Inferior parietal cortex (tissue), 1 donor: ENCODE measurements around the gene ECI1.
"Not testable (repeated sequence)": the region's sequence is repeated elsewhere in the genome, so short reads cannot be mapped to it uniquely, and the experiment has no call there.

ENCODE experiments used
- DNase-seq: peaks from one replicate; pipeline ENCODE4 v3.0.0-alpha.2; 2016; ENCODE audit errors: extremely low spot score

ECI1 gene

GRCh38 chr16:2253293-2253692 lies 1.9 kb upstream of the ECI1 start:
- DNase-seq, result no peak

DNA sequence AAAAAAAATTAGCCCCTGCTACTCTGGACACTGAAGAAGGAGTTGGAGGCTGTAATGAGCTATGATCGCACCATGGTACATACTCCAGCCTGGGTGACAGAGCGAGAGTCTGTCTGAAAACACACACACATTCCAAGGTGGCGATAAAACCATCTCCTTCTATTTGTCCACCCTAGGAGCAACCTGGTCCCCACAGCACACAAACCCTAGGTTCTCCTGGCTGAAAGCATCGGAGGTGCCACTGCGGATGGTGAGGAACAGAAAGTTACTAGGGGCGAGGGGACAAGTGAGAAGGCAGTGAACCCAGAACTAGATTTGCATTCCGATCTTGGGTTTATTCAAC lies 1.4 kb upstream of the ECI1 start:
- no peak for DNase-seq

DNA sequence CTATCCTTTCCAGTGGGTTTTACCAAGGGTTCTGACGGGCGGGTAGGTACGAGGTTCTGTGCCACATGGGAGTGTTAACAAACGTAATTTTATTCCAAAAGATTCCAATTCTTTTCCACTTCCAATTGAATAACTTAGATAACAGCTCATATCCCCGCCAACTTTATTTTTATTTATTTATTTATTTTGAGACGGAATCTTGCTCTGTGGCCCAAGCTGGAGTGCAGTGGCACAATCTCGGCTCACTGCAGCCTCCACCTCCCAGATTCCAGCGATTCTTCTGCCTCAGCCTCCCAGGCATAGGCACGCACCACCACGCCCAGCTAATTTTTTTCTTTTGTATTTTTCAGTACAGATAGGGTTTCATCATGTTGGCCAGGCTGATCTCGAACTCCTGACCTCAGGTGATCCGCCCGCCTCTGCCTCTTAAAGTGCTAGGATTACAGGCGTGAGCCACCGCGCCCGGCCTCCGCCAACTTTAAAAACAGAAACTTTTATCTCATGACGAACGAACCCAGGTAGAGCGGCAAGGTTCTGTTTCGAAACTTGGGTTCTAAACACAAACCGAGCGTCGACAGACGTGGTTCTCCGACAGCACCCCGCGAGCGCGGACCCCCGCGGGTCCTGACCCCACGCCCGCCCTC lies 613 bp downstream of the ECI1 start:
- no peak for DNase-seq

DNA sequence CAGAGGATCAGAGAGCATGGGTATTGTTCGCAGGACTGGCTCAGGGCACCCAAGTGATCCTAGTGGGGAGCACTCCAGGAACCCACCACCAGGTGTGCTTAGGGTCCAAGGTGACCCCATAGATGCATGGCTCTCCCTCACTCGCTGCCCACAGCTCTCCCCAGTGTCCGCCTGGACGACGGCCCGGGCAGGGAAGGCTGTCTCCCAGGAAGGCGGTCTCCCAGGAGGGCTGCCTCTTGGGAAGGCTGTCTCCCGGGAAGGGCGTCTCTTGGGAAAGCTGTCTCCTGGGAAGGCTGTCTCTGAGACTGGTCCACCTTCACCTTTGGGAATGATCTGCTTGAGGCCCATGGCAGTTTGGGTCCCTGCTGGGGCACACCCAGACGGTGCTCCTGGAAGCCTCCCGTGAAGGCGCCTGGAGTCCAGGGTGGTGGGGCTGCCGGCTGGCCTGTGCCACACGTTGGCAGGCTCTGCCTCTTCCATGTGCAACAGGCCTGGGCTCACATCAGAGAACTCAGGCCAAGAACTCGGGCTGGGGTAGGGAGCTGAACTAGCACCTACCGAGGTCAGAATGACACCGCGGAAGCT lies 5.0 kb downstream of the ECI1 start:
- no peak for DNase-seq

GRCh38 chr16:2244926-2245795 lies 6.2 kb downstream of the ECI1 start:
- DNase-seq, result no peak

GRCh38 chr16:2244301-2244700 lies 7.1 kb downstream of the ECI1 start:
- no peak for DNase-seq

GRCh38 chr16:2243781-2244180 lies 7.6 kb downstream of the ECI1 start:
- no peak for DNase-seq

- no peak for DNase-seq
These were observed 8.3 kb downstream of the ECI1 start for GRCh38 chr16:2243031-2243528.

- DNase-seq, result no peak
These were observed 8.8 kb downstream of the ECI1 start for GRCh38 chr16:2242598-2242997.

DNA sequence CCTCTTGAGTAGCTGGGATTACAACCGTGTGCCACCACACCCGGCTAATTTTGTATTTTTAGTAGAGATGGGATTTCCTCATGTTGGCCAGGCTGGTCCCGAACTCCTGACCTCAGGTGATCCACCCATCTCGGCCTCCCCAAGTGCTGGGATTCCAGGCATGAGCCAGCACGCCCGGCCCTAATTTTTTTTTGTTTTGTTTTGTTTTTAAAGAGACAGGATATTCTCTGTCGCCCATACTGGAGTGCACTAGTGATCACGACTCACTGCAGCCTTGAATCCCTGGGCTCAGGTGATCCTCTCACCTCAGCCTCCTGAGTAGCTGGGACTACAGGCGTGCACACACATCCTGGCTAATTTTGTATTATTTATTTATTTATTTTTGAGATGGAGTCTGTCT lies 11.1 kb downstream of the ECI1 start:
- not testable (repeated sequence) for DNase-seq

DNA sequence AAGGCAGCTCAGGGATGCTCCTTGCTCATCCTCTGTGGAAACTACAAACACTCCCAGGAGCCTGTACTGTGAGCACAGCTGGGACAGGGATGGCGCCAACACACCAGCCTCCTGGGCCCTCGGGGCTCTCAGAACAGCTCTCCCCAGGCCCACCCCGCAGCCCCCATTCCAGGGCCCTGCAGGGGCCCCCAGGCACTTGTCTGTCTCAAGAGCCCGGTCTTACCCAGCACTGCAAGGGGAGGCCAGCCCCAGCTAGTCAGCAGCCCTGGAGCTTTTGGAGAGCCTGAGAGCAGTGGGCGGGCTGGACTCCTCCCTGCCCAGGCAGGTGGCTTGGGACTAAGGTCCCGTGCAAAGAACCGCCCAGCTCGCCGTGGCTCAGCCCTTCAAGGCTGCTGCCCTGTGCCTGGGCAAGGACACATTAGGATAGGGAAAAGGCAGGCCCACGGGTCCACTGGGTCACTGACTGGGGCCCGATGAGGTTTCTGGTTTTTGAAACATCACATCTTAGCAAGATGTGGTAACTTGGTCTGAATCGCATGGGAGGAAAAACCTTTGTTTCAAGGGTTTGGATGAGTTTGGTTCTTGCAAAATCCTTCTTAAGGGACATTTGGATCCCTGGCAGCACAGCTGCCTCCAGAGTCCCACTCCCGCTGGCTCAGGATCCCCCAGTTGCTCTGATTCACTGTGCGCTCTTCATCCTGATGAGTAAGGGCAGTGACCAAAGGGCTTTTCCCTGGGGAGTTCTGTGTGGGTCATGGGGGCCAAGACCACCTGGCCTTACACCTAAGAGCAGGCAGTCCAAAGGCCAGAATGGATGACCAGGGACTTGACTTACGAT lies 12.3 kb downstream of the ECI1 start:
- no peak for DNase-seq

GRCh38 chr16:2238150-2238837 lies 13.1 kb downstream of the ECI1 start:
- no peak for DNase-seq

DNA sequence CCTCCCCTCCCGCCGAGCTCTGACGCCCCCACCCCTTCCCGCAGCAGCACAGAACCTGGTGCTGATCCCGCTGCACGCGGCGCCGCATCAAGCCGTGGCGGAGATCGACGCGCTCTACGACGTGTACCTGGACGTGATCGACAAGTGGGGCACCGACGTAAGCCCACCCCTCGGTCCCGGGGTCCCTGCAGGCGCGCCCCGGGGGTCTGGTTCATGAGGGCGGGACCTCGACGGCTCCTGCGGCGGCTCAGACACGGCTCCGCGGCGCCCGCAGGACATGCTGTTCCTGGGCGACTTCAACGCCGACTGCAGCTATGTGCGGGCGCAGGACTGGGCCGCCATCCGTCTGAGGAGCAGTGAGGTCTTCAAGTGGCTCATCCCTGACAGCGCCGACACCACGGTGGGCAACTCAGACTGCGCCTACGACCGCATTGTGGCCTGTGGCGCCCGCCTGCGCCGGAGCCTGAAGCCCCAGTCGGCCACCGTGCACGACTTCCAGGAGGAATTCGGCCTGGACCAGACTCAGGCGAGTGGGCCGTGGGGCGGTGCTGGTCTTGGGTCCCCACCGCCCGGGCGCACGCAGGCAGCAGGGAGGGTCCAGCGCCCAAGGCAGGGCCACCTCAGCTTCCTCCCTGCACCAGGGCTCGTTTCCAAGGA lies 13.8 kb downstream of the ECI1 start:
- DNase-seq, result no peak

DNA sequence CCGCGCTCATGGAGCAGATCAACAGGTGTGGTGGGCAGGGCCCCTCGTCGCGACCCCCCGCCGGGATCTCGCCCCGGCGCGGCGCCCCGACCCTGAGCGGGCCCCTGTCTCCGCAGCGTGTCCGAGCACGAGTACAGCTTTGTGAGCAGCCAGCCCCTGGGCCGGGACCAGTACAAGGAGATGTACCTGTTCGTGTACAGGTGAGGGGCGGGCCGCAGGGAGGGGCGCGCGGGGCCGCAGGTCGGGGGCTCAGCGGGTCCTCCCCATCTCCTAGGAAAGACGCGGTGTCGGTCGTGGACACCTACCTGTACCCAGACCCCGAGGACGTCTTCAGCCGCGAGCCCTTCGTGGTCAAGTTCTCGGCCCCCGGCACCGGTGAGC lies 14.3 kb downstream of the ECI1 start:
- DNase-seq, result no peak

DNA sequence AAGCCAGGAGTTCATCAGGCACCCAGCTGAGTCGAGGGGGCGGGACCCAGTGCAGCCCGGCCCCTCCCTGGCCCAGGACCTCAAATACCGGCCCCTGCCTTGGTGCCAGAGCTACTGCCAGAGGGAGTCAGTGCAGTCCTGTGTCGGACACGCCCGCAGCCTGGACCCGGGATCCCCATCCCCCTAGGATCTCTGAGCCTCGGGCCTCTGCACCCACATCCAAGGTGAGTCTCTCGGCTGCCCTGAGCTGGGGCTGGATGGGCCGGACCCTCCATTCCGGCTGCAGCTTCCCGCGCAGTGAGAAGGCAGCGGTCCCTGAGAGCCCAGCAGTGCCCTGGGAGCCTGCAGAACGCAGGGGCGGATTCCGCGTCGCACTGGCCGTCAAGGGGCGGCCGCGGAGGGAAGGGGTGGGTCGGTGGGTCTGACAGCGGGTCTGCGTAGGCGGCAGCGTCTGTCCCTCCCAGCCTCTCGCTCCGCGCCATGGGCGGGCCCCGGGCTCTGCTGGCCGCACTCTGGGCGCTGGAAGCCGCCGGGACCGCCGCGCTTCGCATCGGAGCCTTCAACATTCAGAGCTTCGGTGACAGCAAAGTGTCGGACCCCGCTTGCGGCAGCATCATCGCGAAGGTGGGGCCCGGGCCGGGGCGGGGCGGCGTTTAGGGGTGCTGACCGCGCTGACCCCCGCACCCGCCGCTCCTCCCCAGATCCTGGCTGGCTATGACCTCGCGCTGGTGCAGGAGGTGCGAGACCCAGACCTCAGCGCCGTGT lies 14.9 kb downstream of the ECI1 start, which contains the start of gene DNASE1L2:
TSS of gene DNASE1L2 (plus strand) at position 108 of the 765 bp plus-strand sequence. CDS start at position 481, 373 bp downstream.
- DNase-seq, result no peak

- DNase-seq, result no peak
These were observed 15.6 kb downstream of the ECI1 start for GRCh38 chr16:2235695-2236336.

- no peak for DNase-seq
These were observed 16.1 kb downstream of the ECI1 start for GRCh38 chr16:2235234-2235651.

GRCh38 chr16:2234813-2235170 lies 16.6 kb downstream of the ECI1 start:
- no peak for DNase-seq
